Activated CD4-positive, alpha-beta T cell treated with anti-CD3 and anti-CD28 coated beads, Interleukin-2, amount 50 U/mL, for 48 hours (primary cell): ENCODE measurements around the gene PTRHD1.

Experiments used
- DNase-seq, 2 experiments: peaks; one replicate each; pipeline ENCODE4 v3.0.0-alpha.2; 2020

Gene PTRHD1

DNA sequence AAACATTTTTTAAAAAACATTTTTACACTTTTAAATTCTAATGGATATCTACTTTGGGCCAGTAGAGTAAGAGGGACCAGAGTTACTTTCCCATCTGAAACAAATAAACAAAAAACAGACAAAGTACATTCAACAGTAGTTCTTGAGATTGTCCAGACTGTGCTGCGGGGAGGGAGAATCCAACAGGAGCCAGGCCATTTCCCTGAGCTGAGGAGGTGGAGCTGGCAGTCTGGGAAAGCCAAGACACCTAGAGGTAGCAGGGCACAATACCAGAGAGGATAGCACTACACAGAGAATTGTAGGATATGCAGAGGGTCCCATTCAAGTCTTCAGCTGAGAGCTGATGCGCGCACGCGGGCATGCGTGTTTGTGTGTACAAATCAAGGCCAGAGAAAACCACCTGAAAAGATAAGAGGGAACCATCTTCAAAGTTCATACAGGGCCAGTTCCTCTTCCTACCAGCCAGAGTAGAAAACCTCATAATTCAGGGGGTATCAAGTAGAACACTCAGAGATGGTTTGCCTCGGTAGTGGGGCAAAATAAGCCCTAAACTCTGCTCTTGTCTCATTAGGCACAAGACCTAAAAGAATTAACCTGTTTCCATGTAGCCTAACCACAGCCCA, 44.0 kb downstream of the PTRHD1 start:
- DNase-seq: no peak

- no peak for DNase-seq
These were observed 45.9 kb downstream of the PTRHD1 start for GRCh38 chr2:24747299-24747698.

DNA sequence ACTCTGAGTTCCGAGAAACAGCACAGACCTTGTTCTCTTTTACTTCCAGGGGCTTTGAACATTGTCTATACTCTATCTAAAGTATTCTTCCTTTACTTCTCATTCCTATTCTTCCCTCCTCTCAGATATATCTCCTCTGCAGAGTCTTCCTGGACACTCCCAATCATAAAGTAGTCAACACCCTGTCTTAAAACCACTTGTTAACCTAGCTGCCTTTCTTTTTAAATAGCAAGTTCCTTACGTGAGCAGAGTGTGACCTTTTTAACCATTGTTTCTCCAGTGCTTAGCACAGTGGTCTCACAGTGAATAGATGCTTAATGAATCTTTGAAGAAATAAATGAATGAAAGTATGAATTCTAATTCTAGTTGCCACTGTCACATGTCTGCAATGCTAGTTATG, 47.4 kb downstream of the PTRHD1 start:
- no peak for DNase-seq

DNA sequence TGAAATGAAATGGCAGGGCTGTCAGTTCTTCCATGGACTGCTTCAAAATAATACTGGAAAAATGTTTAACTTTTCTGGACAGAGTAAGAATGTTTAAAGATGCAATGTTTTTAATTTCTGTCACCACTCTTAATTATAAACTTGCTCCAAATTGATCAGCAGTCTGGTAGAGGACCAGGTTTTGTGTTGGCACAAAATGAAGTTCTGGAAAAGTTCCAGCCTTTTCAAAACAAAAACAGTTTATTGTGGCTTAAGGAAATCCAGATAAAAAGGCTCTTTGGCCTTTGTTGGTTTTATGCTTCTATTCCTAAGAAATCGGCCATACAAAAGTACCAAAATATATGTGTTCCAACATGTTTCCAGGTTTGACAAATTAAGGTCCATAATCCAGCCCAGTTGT, 48.8 kb downstream of the PTRHD1 start:
- DNase-seq: no peak

GRCh38 chr2:24743924-24744323, 49.3 kb downstream of the PTRHD1 start:
- no peak for DNase-seq

DNA sequence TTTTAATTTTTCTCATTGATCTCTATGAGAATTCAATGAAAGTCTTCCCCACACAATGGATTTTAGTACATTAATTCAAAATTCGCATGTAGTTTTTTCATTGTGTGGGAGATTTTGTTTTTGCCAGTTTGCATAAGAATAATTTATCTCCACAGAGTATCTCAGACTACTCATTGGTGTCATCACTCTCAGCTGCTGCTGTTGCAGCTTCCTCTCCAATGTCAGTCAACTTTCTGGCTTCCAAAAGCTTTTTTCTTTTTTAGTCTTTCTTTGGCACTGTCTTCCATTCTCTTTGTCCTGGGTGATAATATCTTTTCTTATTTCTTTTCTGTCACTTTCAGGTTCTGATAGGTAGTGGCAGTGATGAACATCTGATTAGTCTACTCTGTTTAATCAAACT, 50.5 kb downstream of the PTRHD1 start:
- DNase-seq: no peak

- DNase-seq: no peak
These were observed 53.0 kb downstream of the PTRHD1 start for GRCh38 chr2:24740142-24740541.
